ES-I3 (cell line): ENCODE measurements around the gene RNF145.
"Not testable (repeated sequence)": the region's sequence is repeated elsewhere in the genome, so short reads cannot be mapped to it uniquely, and the experiment has no call there.

Experiments used
- H3K36me3 ChIP-seq: 2 replicates; pipeline ENCODE4 v1.6.1; 2013; ENCODE audit warnings: mild to moderate bottlenecking, low read length, control low read depth, moderate library complexity; ENCODE audit not compliant: insufficient read depth
- H3K4me1 ChIP-seq: 2 replicates; pipeline ENCODE4 v1.6.1; 2013; ENCODE audit warnings: mild to moderate bottlenecking, control low read depth, low read length; ENCODE audit not compliant: insufficient read depth
- H3K9ac ChIP-seq: 2 replicates; pipeline ENCODE4 v1.6.1; 2013; ENCODE audit warnings: low read depth, mild to moderate bottlenecking, low read length, moderate library complexity
- H3K9me3 ChIP-seq: 2 replicates; pipeline ENCODE4 v1.6.1; 2013; ENCODE audit warnings: mild to moderate bottlenecking, low read length, moderate library complexity; ENCODE audit not compliant: control insufficient read depth, insufficient read depth

Gene RNF145

GRCh38 chr5:159171274-159171673, 38.1 kb downstream of the RNF145 start:
- no peaks in the 10 kb centered on the region for H3K36me3 ChIP-seq
- no peak overlapping the region for H3K9ac ChIP-seq
- no peaks in the 10 kb centered on the region for H3K4me1 ChIP-seq
- H3K9me3 ChIP-seq = no peaks in the 10 kb centered on the region

- Histone ChIP-seq H3K36me3 (no peaks in the 10 kb centered on the region), H3K9ac (no peak overlapping the region), H3K4me1 (no peaks in the 10 kb centered on the region), H3K9me3 (no peaks in the 10 kb centered on the region)
Measured at GRCh38 chr5:159170021-159170420, 39.3 kb downstream of the RNF145 start.

- H3K9me3 ChIP-seq = no peaks in the 10 kb centered on the region
- no peaks in the 10 kb centered on the region for H3K36me3 ChIP-seq
- H3K4me1 ChIP-seq = no peaks in the 10 kb centered on the region
- H3K9ac ChIP-seq = no peak overlapping the region
Measured at GRCh38 chr5:159166416-159166815, 42.9 kb downstream of the RNF145 start.

GRCh38 chr5:159163701-159164046, 45.7 kb downstream of the RNF145 start:
- Histone ChIP-seq H3K36me3 (no peaks in the 10 kb centered on the region; the same call in 1 of the 2 replicates), H3K9me3 (no peaks in the 10 kb centered on the region), H3K4me1 (no peaks in the 10 kb centered on the region), H3K9ac (no peak overlapping the region)

- Histone ChIP-seq H3K4me1 (no peaks in the 10 kb centered on the region), H3K9me3 (no peaks in the 10 kb centered on the region), H3K9ac (no peak overlapping the region), H3K36me3 (no peaks in the 10 kb centered on the region; the same call in 1 of the 2 replicates)
Measured at GRCh38 chr5:159163027-159163700, 46.2 kb downstream of the RNF145 start.

- Histone ChIP-seq H3K9me3 (no peaks in the 10 kb centered on the region), H3K4me1 (no peaks in the 10 kb centered on the region), H3K9ac (no peak overlapping the region), H3K36me3 (peaks cover 2% of the 10 kb centered on the region; the same call in 1 of the 2 replicates)
Measured at GRCh38 chr5:159161361-159162214, 47.8 kb downstream of the RNF145 start.

GRCh38 chr5:159158553-159159091, 50.7 kb downstream of the RNF145 start:
- H3K36me3 ChIP-seq, H3K9me3 ChIP-seq, H3K4me1 ChIP-seq, H3K9ac ChIP-seq: not testable (repeated sequence)

GRCh38 chr5:159157552-159157951, 51.8 kb downstream of the RNF145 start:
- Histone ChIP-seq H3K9me3 (no peaks in the 10 kb centered on the region), H3K9ac (no peak overlapping the region), H3K4me1 (no peaks in the 10 kb centered on the region), H3K36me3 (peaks cover 2% of the 10 kb centered on the region; the same call in 1 of the 2 replicates)

- no peak overlapping the region for H3K9ac ChIP-seq
- H3K9me3 ChIP-seq = no peaks in the 10 kb centered on the region
- peaks cover 2% of the 10 kb centered on the region; the same call in 1 of the 2 replicates for H3K36me3 ChIP-seq
- H3K4me1 ChIP-seq = no peaks in the 10 kb centered on the region
Measured at GRCh38 chr5:159156426-159157238, 52.7 kb downstream of the RNF145 start.

GRCh38 chr5:159155960-159156359, 53.4 kb downstream of the RNF145 start:
- Histone ChIP-seq H3K9ac (no peak overlapping the region), H3K36me3 (peaks cover 2% of the 10 kb centered on the region; the same call in 1 of the 2 replicates), H3K9me3 (no peaks in the 10 kb centered on the region), H3K4me1 (no peaks in the 10 kb centered on the region)

- Histone ChIP-seq H3K4me1 (no peaks in the 10 kb centered on the region), H3K9ac (no peak overlapping the region), H3K9me3 (no peaks in the 10 kb centered on the region), H3K36me3 (peaks cover 2% of the 10 kb centered on the region; the same call in 1 of the 2 replicates)
Measured at GRCh38 chr5:159152876-159153275, 56.5 kb downstream of the RNF145 start.

GRCh38 chr5:159149085-159149484, 60.3 kb downstream of the RNF145 start:
- H3K36me3 ChIP-seq = no peaks in the 10 kb centered on the region
- H3K9me3 ChIP-seq = no peaks in the 10 kb centered on the region
- H3K9ac ChIP-seq = no peak overlapping the region
- H3K4me1 ChIP-seq = no peaks in the 10 kb centered on the region

GRCh38 chr5:159147976-159148375, 61.4 kb downstream of the RNF145 start:
- Histone ChIP-seq H3K4me1 (no peaks in the 10 kb centered on the region), H3K9me3 (no peaks in the 10 kb centered on the region), H3K36me3 (no peaks in the 10 kb centered on the region), H3K9ac (no peak overlapping the region)

- Histone ChIP-seq H3K9ac (no peak overlapping the region), H3K36me3 (no peaks in the 10 kb centered on the region), H3K9me3 (no peaks in the 10 kb centered on the region), H3K4me1 (no peaks in the 10 kb centered on the region)
Measured at GRCh38 chr5:159146839-159147238, 62.5 kb downstream of the RNF145 start.
